GM18858 (cell line): ENCODE measurements around the gene ASB18.
"Not testable (repeated sequence)": the region's sequence is repeated elsewhere in the genome, so short reads cannot be mapped to it uniquely, and the experiment has no call there.

Experiments used
- ATAC-seq: cut with Tn5 transposase; IDR thresholded peaks from one replicate; pipeline ENCODE4 v1.9.1; 2021; ENCODE audit not compliant: unreplicated experiment

ASB18 gene

DNA sequence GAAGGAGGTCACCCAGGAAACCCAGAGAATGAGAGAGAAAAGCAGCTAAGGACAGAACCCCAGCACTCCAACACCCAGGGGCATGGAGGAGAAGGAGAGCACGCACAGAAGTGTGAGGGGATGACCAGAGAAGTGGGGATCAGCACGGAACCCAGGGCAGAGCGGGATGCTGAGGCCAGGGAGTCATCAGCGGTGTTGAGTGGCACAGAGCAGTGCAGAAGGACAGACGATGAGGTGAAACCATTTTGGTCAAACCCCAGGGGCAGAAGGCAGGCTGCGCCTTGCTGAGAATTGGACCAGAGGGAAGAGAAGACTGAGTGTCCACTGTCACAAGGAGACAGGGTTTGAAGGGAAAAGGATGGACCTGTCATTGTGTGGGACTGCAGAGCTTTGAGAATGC, 23.4 kb upstream of the ASB18 start:
- ATAC-seq: no peak

DNA sequence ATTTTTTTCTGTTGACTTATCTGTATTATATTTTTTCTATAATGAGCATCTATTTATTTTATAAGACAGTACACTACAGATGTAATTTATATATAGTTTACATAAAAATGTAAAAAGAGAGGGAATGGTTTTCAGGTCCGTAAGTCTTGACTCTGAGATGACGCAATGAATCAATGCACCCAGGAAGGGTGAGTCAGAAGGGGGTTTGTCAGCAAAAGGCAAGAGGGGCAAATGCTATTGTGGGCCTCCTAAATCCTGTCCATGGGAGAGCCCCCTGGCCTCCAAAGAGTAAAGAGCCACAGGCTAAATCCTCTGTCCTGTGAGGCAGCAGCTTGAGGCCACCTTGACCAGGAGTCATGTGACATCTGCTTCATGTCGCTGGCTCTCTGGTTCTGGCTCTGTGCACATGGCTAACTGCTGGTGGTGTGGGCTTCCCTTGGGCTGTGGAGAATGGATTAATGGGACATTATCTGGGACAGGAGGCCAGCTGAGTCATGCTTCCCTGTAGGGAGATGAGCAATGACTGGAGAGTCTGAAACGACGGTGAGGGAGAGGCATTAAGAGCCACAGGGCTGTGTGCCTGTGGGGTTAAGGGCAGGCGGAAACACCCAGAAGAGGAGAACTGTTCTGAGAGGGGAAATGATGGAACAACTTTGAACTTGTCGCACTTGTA, 22.8 kb upstream of the ASB18 start:
- no peak for ATAC-seq

DNA sequence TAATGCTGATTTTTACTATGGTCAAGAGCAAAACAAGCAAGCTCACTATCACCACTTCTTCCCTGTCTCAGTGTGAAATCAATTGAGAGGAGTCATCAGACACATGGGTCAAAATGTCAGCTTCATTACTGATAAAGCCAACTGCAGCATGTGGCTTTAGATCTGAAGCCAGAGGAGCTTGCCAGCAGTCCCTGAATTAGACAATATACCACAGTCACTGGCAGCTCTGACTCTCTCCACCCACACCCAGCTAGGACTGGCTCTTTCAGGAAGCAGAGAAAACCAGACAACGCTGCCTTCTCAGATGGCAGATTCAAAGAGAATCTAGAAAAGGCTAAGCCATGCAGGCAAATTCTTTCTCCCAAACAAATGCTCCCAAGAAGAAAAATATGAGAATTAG, 20.0 kb upstream of the ASB18 start:
- ATAC-seq: no peak

DNA sequence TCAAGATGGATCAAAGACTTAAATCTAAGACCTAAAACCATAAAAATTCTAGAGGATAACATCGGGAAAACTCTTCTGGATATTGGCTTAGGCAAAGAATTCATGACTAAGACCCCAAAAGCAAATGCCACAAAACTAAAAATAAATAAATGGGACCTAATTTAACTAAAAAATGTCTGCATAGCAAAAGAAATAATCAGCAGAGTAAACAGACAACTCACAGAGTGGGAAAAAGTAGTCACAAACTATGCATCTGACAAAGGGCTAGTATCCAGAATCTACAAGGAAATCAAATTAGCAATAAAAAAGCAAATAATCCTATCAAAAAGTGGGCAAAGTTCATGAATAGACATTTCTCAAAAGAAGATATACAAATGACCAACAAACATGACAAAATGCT, 18.2 kb upstream of the ASB18 start:
- ATAC-seq: no peak

- no peak for ATAC-seq
Measured at GRCh38 chr2:236281423-236281822, 17.2 kb upstream of the ASB18 start.

GRCh38 chr2:236273126-236273525, 8.9 kb upstream of the ASB18 start:
- no peak for ATAC-seq

GRCh38 chr2:236271851-236272250, 7.6 kb upstream of the ASB18 start:
- no peak for ATAC-seq

DNA sequence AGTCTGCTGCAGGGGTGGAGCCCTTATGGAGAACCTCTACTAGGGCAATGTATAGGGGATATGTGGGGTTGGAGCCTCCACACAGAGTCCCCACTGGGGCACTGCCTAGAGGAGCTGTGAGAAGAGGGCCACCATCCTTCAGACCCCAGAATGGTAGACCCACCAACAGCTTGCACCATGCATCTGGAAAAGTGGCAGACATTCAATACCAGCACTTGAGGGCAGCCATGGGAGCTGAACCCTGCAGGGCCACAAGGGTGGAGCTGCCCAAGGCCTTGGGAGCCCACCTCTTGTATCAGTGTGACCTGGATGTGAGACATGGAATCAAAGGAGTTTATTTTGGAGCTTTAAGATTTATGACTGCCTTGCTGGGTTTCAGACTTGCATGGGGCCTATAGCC, 5.7 kb upstream of the ASB18 start:
- not testable (repeated sequence) for ATAC-seq

- no peak for ATAC-seq
Measured at GRCh38 chr2:236265675-236266074, 1.5 kb upstream of the ASB18 start.

DNA sequence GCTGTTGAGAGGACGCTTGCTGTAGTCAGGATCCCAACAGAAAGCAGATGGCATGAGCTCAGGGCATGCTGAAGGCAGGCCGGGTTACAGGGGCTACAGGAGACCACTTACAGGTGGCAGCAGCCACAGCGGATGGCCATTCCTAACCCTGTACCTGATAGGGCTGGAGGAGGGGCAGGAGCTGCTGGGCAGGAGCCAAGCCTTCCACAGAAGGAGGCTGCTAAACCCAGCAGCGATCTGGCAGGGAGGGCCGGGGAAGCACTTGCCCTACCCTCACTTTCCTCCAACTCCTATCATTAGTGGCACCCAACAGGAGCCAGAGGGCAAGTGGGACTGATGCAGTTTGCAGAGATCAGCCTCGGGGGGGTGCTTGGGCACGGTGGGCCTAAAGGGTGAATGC, 2.0 kb downstream of the ASB18 start:
- ATAC-seq: no peak

DNA sequence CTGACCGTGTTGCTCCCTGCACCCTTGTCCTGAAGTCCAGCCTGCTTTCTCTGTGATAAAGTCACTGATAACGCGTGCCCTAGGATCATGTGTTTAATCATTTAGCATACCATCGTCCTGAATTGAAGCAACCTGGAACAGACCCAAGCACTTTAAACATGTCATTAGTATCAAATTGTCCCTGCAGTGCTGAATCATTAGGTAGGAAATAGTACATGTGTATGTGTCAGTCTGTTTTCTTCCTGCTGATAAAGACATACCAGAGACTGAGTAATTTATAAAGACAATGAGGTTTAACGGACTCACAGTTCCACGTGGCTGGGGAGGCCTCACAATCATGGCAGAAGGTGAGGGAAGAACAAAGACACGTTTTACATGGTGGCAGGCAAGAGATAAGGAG, 2.8 kb downstream of the ASB18 start:
- ATAC-seq: no peak

GRCh38 chr2:236259371-236259770, 4.8 kb downstream of the ASB18 start:
- ATAC-seq: no peak

- ATAC-seq: no peak
Measured at GRCh38 chr2:236257575-236257974, 6.6 kb downstream of the ASB18 start.

DNA sequence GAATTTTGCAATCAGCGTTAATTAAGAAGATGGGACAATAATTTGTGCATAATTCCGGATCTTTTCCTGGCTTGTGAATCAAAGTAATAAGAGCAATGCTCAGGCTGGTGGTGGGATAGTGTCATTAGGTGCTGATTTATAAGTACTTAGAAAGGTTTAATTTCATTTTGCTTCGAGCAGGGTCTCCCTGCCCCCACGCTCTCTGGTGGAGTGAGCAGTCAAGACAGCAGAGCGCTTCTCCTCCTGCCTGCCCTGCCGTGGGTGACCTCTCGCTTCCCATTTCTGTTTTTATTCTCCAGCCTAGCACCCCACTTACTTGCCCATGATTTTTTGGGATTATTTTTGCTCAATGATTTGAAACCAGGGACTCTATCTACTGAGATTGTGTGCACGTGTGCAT, 7.1 kb downstream of the ASB18 start:
- no peak for ATAC-seq

GRCh38 chr2:236256366-236256985, 7.7 kb downstream of the ASB18 start:
- no peak for ATAC-seq

DNA sequence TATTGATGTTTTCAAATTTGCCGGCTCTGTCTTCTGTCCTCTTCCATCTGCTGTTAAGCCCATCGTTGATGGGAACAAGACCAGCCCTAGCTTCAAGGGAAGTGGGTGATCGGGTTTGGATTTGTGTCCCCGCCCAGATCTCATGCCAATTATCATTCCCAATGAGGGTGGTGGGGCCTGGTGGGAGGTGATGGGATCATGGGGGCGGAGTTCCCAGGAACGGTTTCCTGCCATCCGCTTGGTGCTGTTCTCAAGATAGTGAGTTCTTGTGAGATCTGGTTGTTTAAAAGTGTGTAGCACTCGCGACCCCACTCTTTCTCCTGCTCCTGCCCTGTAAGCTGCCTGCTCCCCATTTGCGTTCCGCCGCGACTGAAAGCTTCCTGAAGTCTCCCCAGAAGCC, 9.5 kb downstream of the ASB18 start:
- ATAC-seq: no peak

DNA sequence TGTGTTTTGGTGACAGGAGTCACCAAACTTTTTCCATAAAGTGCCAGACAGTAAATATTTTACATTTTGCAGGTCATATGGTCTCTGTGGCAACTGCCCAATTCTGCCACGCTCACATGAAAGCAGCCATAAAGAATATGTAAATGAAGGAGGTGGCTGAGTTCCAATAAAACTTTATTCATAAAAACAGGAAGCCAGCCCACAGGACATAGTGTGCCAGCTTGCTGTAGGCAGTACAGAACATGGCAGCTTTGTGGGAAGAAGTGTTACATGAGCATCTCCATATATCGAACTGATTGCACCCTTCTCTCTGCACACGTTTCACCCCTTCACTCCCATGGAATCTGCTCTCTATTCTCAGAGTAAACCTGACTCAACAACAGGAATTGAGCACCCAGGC, 10.2 kb downstream of the ASB18 start:
- no peak for ATAC-seq

DNA sequence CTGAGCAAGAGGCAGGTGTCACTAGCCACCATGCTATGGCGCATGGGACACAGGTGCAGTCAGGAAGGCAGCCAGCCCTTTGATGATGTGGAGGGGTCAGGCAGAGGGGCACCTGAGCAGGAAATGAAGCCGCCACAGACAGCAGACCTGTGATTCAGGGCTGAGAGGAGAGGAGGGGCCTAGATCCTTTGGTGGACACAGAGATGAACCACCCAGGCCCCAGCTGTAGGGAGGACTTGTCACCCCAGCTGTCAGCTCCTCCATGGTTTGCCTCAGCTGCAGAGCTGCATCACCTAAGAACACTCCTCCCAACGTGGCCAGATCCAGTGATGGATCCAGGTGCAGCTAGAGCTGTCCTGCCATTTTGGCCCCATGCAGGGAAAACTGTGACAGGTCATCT, 11.6 kb downstream of the ASB18 start:
- ATAC-seq: no peak

DNA sequence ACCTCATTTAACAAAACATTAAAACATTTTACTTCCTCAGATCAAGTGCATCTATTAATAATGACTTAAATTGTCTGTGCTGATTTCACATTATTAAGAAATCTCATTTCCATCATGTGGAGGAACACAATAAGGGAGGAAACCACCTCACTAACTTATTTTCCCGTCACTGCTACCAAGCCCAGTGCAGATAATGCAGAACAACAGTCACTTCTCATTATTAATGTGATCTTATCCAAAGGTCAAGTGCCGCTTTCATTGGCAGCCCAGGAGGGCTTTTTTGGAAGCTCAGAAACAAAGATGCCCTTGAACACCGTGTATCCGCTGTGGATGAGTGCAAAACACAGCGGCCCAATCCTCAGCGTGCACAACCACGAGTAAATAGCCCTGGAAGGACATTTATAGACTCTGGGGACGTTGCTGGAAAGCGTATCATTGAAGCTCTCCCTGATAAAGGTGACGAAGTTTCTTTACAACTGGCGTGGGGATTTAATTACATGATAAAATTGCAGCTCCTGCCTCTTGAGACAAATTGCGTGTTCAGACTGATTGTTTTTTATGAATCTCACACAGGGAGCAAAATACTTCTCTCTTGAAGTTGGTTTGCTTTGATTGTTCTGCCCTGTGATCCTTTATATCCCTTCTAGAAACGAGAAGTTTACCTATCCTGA, 13.2 kb downstream of the ASB18 start:
- ATAC-seq: no peak

DNA sequence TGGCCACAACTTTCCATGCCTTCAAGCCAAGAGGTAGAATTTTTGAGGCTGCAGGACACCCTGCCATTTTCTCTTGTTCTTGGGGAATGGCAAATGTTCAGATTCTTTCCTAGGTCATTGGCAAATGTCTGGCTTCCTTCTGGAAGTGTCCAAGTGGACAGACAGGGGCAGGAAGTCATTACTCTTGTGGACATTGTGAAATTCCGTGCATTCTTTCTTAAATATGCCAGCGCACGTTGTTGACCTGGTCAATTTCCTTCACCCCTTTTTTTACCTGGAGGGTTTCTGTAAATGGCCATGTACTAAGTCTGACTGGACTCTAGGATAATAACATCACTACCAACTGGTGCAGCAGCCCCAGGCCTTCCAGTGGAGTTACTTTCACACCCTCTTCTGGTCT, 13.9 kb downstream of the ASB18 start:
- no peak for ATAC-seq

DNA sequence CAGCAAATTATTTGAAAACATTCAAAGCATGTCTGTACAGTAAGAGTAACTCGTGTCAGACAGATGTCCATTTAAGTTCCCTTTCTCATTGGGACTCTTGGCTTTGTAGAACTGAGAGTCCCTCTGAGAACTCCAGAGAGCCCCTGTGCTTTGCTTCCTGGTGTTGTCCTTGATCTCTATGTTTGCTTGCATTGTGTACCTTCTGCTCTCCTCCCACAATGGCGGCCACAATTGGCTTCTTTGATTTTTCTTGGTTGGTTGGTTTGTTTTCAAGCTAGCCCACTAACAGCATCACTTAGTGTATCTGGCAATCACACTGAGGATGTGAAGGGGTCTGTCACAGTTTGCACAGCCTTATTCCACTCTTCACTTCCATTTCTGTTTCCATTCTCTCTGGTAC, 15.1 kb downstream of the ASB18 start:
- no peak for ATAC-seq

GRCh38 chr2:236246711-236247246, 17.4 kb downstream of the ASB18 start:
- ATAC-seq: no peak
